ENCODE data around the gene LYRM4.

The LYRM4 gene

GRCh38 chr6:5115168-5115567 is 145.6 kb downstream of the LYRM4 start:
- ATAC-seq (replicated peaks), result no peak
- peaks cover 4% of the 10 kb centered on the region for H3K36me3 Mint-ChIP-seq (ENCODE audit: insufficient read depth)
- no peak overlapping the region for H3K27ac Mint-ChIP-seq
- no peaks in the 10 kb centered on the region for H3K9me3 Mint-ChIP-seq
- H3K4me3 Mint-ChIP-seq, result no peak overlapping the region
- DNase-seq, result no peak
- H3K4me1 Mint-ChIP-seq (ENCODE audit: low read depth in 2 of 2), result no peaks in the 10 kb centered on the region
- H3K27me3 Mint-ChIP-seq, result no peaks in the 10 kb centered on the region

DNA sequence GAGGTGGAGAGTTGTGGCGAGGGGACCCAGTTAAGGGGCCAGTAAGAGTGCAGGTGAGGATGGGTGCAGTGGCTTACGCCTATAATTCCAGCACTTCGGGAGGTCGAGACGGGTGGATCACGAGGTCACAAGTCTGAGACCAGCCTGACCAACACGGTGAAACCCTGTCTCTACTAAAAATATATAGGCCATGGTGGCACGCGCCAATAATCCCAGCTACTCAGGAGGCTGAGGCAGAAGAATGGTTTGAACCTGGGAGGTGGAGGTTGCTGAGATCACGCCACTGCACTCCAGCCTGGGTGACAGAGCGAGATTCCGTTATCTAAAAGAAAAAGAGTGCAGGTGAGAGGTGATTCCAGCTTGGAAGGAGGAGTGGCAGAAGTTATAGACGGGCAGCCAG is 147.7 kb downstream of the LYRM4 start:
- no peak overlapping the region for H3K27ac Mint-ChIP-seq
- H3K9me3 Mint-ChIP-seq, result no peaks in the 10 kb centered on the region
- no peaks in the 10 kb centered on the region for H3K27me3 Mint-ChIP-seq
- H3K4me3 Mint-ChIP-seq, result no peak overlapping the region
- ATAC-seq (replicated peaks) (no peak), DNase-seq (no peak)
- H3K36me3 Mint-ChIP-seq (ENCODE audit: insufficient read depth), result peaks cover 6% of the 10 kb centered on the region
- no peaks in the 10 kb centered on the region for H3K4me1 Mint-ChIP-seq (ENCODE audit: low read depth in 2 of 2)

GRCh38 chr6:5112066-5112799 is 148.5 kb downstream of the LYRM4 start:
- Mint-ChIP-seq H3K36me3 (ENCODE audit: insufficient read depth) (peaks cover 6% of the 10 kb centered on the region), H3K27ac (no peak overlapping the region), H3K4me3 (no peak overlapping the region), H3K27me3 (no peaks in the 10 kb centered on the region), H3K9me3 (no peaks in the 10 kb centered on the region), H3K4me1 (ENCODE audit: low read depth in 2 of 2) (no peaks in the 10 kb centered on the region)
- DNase-seq (no peak), ATAC-seq (replicated peaks) (no peak)

DNA sequence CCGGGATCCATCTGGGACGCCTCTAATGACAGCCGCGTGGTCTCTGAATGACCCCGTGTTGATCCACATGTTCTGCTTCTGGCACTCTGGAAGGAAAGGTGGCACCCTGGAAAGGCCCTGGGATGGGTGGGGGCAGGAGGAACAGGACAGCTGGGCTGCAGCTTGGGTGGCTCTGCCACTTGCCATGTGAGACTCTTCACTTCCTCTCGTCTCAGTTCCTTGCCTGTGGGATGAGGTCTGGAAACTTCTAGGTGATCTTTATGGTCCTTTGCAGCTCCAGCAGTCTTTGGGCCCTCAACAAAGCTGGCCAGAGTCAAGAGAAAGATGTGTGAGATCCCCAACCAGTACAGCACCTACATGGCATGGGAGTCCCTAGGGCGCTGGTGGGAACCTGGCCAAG is 149.1 kb downstream of the LYRM4 start:
- DNase-seq (no peak), ATAC-seq (replicated peaks) (no peak)
- Mint-ChIP-seq H3K27ac (no peak overlapping the region), H3K4me3 (no peak overlapping the region), H3K9me3 (no peaks in the 10 kb centered on the region), H3K27me3 (no peaks in the 10 kb centered on the region), H3K36me3 (ENCODE audit: insufficient read depth) (peaks cover 6% of the 10 kb centered on the region), H3K4me1 (ENCODE audit: low read depth in 2 of 2) (no peaks in the 10 kb centered on the region)

DNA sequence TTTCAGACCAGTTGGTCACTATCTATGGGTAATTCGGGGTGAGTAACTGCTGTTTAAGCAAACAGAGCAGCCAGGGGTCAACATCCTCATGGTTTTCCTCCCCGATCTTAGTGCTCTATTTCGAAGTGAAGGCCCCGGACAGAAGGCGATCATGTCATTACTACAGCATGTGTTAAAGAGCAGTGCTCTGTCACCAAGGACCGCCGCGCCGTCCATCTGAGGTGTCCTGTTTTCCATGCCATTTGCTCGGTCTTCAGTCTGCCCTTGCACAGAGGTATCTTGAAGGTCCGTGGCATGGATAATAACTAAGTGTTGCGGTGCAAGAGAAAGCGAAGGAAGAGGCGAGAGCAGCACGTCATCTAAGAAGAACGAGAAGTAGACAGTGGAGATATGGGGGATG is 150.5 kb downstream of the LYRM4 start:
- ATAC-seq (replicated peaks), result no peak
- H3K27ac Mint-ChIP-seq, result no peak overlapping the region
- H3K4me1 Mint-ChIP-seq (ENCODE audit: low read depth in 2 of 2), result no peaks in the 10 kb centered on the region
- H3K4me3 Mint-ChIP-seq, result no peak overlapping the region
- no peaks in the 10 kb centered on the region for H3K27me3 Mint-ChIP-seq
- peaks cover 6% of the 10 kb centered on the region for H3K36me3 Mint-ChIP-seq (ENCODE audit: insufficient read depth)
- no peak for DNase-seq
- no peaks in the 10 kb centered on the region for H3K9me3 Mint-ChIP-seq

DNA sequence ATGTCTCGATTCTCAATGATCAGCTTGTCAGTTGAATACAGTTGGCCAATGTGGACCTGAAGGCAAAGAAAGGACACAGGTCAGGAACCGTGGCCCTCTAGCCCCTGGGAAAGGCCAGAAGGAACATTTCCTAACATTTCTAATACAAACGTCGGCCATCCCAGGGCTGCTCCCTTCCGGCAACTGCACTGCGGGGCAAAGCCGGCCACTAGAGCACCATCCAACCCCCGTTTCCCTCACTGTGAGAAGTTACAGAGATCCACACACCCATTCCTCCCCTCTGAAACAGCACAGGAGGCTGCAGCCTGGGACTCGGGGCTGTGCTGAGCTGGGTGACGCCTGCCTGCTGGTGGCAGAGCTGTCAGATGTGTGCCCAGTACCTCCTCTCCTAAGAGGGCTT is 151.3 kb downstream of the LYRM4 start:
- H3K36me3 Mint-ChIP-seq (ENCODE audit: insufficient read depth), result peaks cover 6% of the 10 kb centered on the region
- no peaks in the 10 kb centered on the region for H3K9me3 Mint-ChIP-seq
- H3K4me3 Mint-ChIP-seq, result no peak overlapping the region
- DNase-seq, result no peak
- no peak overlapping the region for H3K27ac Mint-ChIP-seq
- no peaks in the 10 kb centered on the region for H3K27me3 Mint-ChIP-seq
- ATAC-seq (replicated peaks), result no peak
- no peaks in the 10 kb centered on the region for H3K4me1 Mint-ChIP-seq (ENCODE audit: low read depth in 2 of 2)

DNA sequence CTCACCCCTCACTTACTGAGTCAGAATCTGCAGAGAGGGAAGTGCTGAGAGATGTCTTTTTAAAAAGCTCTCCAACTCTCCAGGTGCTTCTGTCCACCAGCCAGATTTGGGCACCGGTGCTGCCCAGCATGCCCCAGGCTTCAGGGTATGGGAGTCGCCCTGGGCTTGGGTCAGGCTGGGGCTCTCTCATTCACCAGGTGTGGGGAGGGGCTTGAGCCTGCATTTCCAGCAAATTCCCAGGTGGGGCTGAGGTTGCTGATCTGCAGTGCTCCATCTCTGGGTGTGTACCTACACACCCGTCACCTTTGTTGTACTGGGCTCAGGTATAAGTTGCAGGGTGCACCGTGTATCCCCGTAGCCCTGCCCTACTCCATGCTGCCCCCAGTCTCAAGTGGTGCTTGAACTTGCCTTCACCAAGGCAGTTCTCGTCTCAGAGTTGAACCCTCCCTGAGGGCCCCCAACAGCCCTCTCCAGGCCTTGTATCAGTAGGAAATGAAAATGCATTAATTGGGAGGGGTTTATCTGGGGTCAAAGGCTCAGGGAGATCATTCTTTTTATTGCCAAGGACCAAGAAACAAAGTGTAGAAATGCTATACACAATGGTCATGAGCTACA is 152.1 kb downstream of the LYRM4 start:
- no peak overlapping the region for H3K27ac Mint-ChIP-seq
- H3K27me3 Mint-ChIP-seq, result no peaks in the 10 kb centered on the region
- no peak for ATAC-seq (replicated peaks)
- H3K4me3 Mint-ChIP-seq, result no peak overlapping the region
- DNase-seq, result no peak
- peaks cover 6% of the 10 kb centered on the region for H3K36me3 Mint-ChIP-seq (ENCODE audit: insufficient read depth)
- no peaks in the 10 kb centered on the region for H3K4me1 Mint-ChIP-seq (ENCODE audit: low read depth in 2 of 2)
- H3K9me3 Mint-ChIP-seq, result no peaks in the 10 kb centered on the region

- Mint-ChIP-seq H3K4me3 (no peak overlapping the region), H3K9me3 (no peaks in the 10 kb centered on the region), H3K27ac (no peak overlapping the region), H3K27me3 (no peaks in the 10 kb centered on the region), H3K4me1 (ENCODE audit: low read depth in 2 of 2) (no peaks in the 10 kb centered on the region), H3K36me3 (ENCODE audit: insufficient read depth) (peaks cover 4% of the 10 kb centered on the region)
- DNase-seq (no peak), ATAC-seq (replicated peaks) (no peak)
Observed at GRCh38 chr6:5108068-5108467, 152.7 kb downstream of the LYRM4 start.

GRCh38 chr6:5107341-5107740 is 153.4 kb downstream of the LYRM4 start:
- peaks cover 2% of the 10 kb centered on the region for H3K36me3 Mint-ChIP-seq (ENCODE audit: insufficient read depth)
- no peaks in the 10 kb centered on the region for H3K9me3 Mint-ChIP-seq
- no peaks in the 10 kb centered on the region for H3K4me1 Mint-ChIP-seq (ENCODE audit: low read depth in 2 of 2)
- H3K4me3 Mint-ChIP-seq, result no peak overlapping the region
- no peak overlapping the region for H3K27ac Mint-ChIP-seq
- ATAC-seq (replicated peaks), result no peak
- no peak for DNase-seq
- no peaks in the 10 kb centered on the region for H3K27me3 Mint-ChIP-seq

GRCh38 chr6:5105146-5105545 is 155.6 kb downstream of the LYRM4 start:
- H3K27me3 Mint-ChIP-seq, result no peaks in the 10 kb centered on the region
- H3K4me1 Mint-ChIP-seq (ENCODE audit: low read depth in 2 of 2), result no peaks in the 10 kb centered on the region
- H3K27ac Mint-ChIP-seq, result no peak overlapping the region
- ATAC-seq (replicated peaks) (no peak), DNase-seq (no peak)
- H3K36me3 Mint-ChIP-seq (ENCODE audit: insufficient read depth), result peaks cover 2% of the 10 kb centered on the region
- no peaks in the 10 kb centered on the region for H3K9me3 Mint-ChIP-seq
- H3K4me3 Mint-ChIP-seq, result no peak overlapping the region

GRCh38 chr6:5104667-5105066 is 156.1 kb downstream of the LYRM4 start:
- H3K36me3 Mint-ChIP-seq (ENCODE audit: insufficient read depth), result peaks cover under 1% of the 10 kb centered on the region
- no peak overlapping the region for H3K4me3 Mint-ChIP-seq
- H3K27me3 Mint-ChIP-seq, result no peaks in the 10 kb centered on the region
- no peaks in the 10 kb centered on the region for H3K4me1 Mint-ChIP-seq (ENCODE audit: low read depth in 2 of 2)
- H3K27ac Mint-ChIP-seq, result no peak overlapping the region
- no peaks in the 10 kb centered on the region for H3K9me3 Mint-ChIP-seq
- ATAC-seq (replicated peaks), result no peak
- DNase-seq, result no peak

DNA sequence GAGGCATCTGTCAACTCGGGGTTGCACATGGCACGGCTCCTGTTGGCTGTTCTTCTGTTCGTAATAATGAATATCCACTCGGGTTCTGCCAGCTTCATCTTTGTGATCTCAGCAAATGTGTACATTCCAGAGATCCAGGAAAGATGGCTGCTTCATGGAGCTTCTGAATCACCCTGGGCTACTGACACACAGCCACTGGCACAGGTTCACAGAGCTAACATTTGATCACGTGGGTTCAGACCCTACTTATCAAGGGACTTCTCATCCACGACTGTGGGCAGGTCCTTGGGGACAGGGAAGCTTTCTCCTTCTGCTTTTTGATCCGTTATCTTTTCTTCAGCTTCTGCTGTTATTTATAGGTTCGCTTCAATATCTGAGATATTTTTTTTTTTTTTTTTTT is 157.5 kb downstream of the LYRM4 start:
- no peak for DNase-seq
- Mint-ChIP-seq H3K27ac (no peak overlapping the region), H3K9me3 (no peaks in the 10 kb centered on the region), H3K27me3 (no peaks in the 10 kb centered on the region), H3K4me3 (no peak overlapping the region), H3K4me1 (ENCODE audit: low read depth in 2 of 2) (no peaks in the 10 kb centered on the region), H3K36me3 (ENCODE audit: insufficient read depth) (no peaks in the 10 kb centered on the region)
- no peak for ATAC-seq (replicated peaks)

GRCh38 chr6:5102267-5102970 is 158.3 kb downstream of the LYRM4 start:
- Mint-ChIP-seq H3K27ac (no peak overlapping the region), H3K27me3 (no peaks in the 10 kb centered on the region), H3K4me1 (ENCODE audit: low read depth in 2 of 2) (no peaks in the 10 kb centered on the region), H3K9me3 (no peaks in the 10 kb centered on the region), H3K36me3 (ENCODE audit: insufficient read depth) (no peaks in the 10 kb centered on the region), H3K4me3 (no peak overlapping the region)
- ATAC-seq (replicated peaks), result no peak
- DNase-seq, result no peak

GRCh38 chr6:5100806-5101205 is 159.9 kb downstream of the LYRM4 start:
- H3K27ac Mint-ChIP-seq, result no peak overlapping the region
- no peak for DNase-seq
- no peaks in the 10 kb centered on the region for H3K36me3 Mint-ChIP-seq (ENCODE audit: insufficient read depth)
- no peak for ATAC-seq (replicated peaks)
- H3K4me3 Mint-ChIP-seq, result no peak overlapping the region
- no peaks in the 10 kb centered on the region for H3K4me1 Mint-ChIP-seq (ENCODE audit: low read depth in 2 of 2)
- no peaks in the 10 kb centered on the region for H3K27me3 Mint-ChIP-seq
- no peaks in the 10 kb centered on the region for H3K9me3 Mint-ChIP-seq

Data from effector memory CD8-positive, alpha-beta T cell (primary cell).